ENCODE measurements around the gene ATP6V1E1. TPM values are rescaled to one million over a fixed set of nuclear protein-coding genes. Genes with fewer than 3 reads are reported as not detected.

Gene ATP6V1E1
- total and polyA plus RNA-seq, 2 of the 13 experiments (the other 11 are each of a cell fraction or from before 2014, with no cell fraction given) = 69.3 to 90.9 TPM

DNA sequence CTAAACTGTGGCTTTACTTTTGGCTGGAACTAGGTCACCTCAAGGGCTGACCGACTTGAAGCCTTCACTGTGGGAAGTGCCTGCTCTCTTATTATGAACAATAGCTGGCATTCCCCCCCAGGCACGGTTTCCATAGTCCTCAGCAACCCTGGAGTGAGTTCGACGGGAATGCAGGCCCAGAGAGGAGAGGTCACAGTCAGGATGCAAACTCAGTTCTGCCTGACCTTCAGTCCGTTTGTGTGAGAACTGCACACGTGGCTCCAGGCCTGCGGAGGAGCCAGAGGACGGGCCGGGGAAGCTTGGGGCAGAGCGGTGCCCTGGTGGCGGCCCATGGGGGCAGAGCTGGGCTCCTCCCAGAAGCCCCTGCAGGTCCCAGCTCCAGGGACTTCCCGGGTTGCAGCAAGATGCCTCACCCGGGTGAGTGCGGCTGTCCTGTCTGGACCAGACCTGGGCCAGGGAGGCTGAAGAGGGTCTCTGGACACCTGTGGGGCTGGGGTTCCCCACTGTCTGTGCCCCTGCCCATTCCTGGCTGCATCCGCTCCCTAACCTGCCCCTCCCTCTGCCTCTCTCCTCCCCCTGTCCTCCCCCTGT is 48.0 kb downstream of the ATP6V1E1 start (continued):
- TF ChIP-seq, protein P1, sequence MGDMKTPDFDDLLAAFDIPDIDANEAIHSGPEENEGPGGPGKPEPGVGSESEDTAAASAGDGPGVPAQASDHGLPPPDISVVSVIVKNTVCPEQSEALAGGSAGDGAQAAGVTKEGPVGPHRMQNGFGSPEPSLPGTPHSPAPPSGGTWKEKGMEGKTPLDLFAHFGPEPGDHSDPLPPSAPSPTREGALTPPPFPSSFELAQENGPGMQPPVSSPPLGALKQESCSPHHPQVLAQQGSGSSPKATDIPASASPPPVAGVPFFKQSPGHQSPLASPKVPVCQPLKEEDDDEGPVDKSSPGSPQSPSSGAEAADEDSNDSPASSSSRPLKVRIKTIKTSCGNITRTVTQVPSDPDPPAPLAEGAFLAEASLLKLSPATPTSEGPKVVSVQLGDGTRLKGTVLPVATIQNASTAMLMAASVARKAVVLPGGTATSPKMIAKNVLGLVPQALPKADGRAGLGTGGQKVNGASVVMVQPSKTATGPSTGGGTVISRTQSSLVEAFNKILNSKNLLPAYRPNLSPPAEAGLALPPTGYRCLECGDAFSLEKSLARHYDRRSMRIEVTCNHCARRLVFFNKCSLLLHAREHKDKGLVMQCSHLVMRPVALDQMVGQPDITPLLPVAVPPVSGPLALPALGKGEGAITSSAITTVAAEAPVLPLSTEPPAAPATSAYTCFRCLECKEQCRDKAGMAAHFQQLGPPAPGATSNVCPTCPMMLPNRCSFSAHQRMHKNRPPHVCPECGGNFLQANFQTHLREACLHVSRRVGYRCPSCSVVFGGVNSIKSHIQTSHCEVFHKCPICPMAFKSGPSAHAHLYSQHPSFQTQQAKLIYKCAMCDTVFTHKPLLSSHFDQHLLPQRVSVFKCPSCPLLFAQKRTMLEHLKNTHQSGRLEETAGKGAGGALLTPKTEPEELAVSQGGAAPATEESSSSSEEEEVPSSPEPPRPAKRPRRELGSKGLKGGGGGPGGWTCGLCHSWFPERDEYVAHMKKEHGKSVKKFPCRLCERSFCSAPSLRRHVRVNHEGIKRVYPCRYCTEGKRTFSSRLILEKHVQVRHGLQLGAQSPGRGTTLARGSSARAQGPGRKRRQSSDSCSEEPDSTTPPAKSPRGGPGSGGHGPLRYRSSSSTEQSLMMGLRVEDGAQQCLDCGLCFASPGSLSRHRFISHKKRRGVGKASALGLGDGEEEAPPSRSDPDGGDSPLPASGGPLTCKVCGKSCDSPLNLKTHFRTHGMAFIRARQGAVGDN (CRISPR knock-in tag; IDR thresholded peaks at IDR 0.05) = peak; percentile 91
- peak; percentile 63 for TF ChIP-seq ZNF777 (CRISPR knock-in tag; IDR thresholded peaks at IDR 0.05)
- TF ChIP-seq ZNF205 (CRISPR knock-in tag; IDR thresholded peaks at IDR 0.05) = no peak
- TF ChIP-seq THYN1 (CRISPR knock-in tag; IDR thresholded peaks at IDR 0.05; ENCODE audit: borderline replicate concordance, low read depth) = no peak
- TF ChIP-seq ZNF570 (CRISPR knock-in tag; IDR thresholded peaks at IDR 0.05; ENCODE audit: borderline replicate concordance) = no peak
- TF ChIP-seq STAT5B (CRISPR knock-in tag; IDR thresholded peaks at IDR 0.05) = no peak
- TF ChIP-seq, protein P2, sequence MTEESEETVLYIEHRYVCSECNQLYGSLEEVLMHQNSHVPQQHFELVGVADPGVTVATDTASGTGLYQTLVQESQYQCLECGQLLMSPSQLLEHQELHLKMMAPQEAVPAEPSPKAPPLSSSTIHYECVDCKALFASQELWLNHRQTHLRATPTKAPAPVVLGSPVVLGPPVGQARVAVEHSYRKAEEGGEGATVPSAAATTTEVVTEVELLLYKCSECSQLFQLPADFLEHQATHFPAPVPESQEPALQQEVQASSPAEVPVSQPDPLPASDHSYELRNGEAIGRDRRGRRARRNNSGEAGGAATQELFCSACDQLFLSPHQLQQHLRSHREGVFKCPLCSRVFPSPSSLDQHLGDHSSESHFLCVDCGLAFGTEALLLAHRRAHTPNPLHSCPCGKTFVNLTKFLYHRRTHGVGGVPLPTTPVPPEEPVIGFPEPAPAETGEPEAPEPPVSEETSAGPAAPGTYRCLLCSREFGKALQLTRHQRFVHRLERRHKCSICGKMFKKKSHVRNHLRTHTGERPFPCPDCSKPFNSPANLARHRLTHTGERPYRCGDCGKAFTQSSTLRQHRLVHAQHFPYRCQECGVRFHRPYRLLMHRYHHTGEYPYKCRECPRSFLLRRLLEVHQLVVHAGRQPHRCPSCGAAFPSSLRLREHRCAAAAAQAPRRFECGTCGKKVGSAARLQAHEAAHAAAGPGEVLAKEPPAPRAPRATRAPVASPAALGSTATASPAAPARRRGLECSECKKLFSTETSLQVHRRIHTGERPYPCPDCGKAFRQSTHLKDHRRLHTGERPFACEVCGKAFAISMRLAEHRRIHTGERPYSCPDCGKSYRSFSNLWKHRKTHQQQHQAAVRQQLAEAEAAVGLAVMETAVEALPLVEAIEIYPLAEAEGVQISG (CRISPR knock-in tag; IDR thresholded peaks at IDR 0.05) = peak; percentile 94
- no peak for TF ChIP-seq ZNF746 (CRISPR knock-in tag; IDR thresholded peaks at IDR 0.05)
- TF ChIP-seq NR2F6 (IDR thresholded peaks at IDR 0.05) = no peak
- peak; percentile 47; the same call in 1 of the 2 replicates for TF ChIP-seq NR2F6 (CRISPR knock-in tag; IDR thresholded peaks at IDR 0.05)
- TF ChIP-seq NFIC (IDR thresholded peaks at IDR 0.05; ENCODE audit: low read length) = no peak
- TF ChIP-seq NFE2L2 (IDR thresholded peaks at IDR 0.05; ENCODE audit: low read length) = no peak
- no peak for TF ChIP-seq CHD4 (IDR thresholded peaks at IDR 0.05; ENCODE audit: borderline replicate concordance, low read length)
- TF ChIP-seq, protein P3, sequence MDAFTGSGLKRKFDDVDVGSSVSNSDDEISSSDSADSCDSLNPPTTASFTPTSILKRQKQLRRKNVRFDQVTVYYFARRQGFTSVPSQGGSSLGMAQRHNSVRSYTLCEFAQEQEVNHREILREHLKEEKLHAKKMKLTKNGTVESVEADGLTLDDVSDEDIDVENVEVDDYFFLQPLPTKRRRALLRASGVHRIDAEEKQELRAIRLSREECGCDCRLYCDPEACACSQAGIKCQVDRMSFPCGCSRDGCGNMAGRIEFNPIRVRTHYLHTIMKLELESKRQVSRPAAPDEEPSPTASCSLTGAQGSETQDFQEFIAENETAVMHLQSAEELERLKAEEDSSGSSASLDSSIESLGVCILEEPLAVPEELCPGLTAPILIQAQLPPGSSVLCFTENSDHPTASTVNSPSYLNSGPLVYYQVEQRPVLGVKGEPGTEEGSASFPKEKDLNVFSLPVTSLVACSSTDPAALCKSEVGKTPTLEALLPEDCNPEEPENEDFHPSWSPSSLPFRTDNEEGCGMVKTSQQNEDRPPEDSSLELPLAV (CRISPR knock-in tag; conservative IDR thresholded peaks at IDR 0.05; ENCODE audit: low read depth) = no peak
- no peak for TF ChIP-seq ZBTB7B (CRISPR knock-in tag; IDR thresholded peaks at IDR 0.05)
- TF ChIP-seq, protein P4, sequence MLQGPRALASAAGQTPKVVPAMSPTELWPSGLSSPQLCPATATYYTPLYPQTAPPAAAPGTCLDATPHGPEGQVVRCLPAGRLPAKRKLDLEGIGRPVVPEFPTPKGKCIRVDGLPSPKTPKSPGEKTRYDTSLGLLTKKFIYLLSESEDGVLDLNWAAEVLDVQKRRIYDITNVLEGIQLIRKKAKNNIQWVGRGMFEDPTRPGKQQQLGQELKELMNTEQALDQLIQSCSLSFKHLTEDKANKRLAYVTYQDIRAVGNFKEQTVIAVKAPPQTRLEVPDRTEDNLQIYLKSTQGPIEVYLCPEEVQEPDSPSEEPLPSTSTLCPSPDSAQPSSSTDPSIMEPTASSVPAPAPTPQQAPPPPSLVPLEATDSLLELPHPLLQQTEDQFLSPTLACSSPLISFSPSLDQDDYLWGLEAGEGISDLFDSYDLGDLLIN (CRISPR knock-in tag; IDR thresholded peaks at IDR 0.05; ENCODE audit: borderline replicate concordance) = no peak
- TF ChIP-seq, protein P5, sequence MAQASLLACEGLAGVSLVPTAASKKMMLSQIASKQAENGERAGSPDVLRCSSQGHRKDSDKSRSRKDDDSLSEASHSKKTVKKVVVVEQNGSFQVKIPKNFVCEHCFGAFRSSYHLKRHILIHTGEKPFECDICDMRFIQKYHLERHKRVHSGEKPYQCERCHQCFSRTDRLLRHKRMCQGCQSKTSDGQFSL (CRISPR knock-in tag; IDR thresholded peaks at IDR 0.05) = no peak
- no peak for TF ChIP-seq ZNF335 (CRISPR knock-in tag; IDR thresholded peaks at IDR 0.05)
- no peak for TF ChIP-seq ZFP36 (IDR thresholded peaks at IDR 0.05; ENCODE audit: borderline replicate concordance, low read depth, low read length, partially characterized antibody)
- TF ChIP-seq CBX1 (IDR thresholded peaks at IDR 0.05; ENCODE audit: low read depth) = no peak
- no peak for TF ChIP-seq CCAR2 (optimal IDR thresholded peaks at IDR 0.05; ENCODE audit: low read depth, low read length)

Data from HepG2 (cell line).